Right lobe of liver (tissue), 4 donors: Measurements from ENCODE around the gene CTRB1.

ENCODE experiments used
- CTCF ChIP-seq, 4 donors: fragments of 200-600 bp in 3 of 4; fragments of 450-650 bp in 1 of 4; IDR thresholded peaks; one replicate each; pipeline versions ENCODE4 v1.5.1 to v1.8.0; 2016 to 2022; ENCODE audit warnings: antibody characterized with exemption in 4 of 4, mild to moderate bottlenecking in 2 of 4
- POLR2A ChIP-seq: fragments of 450-650 bp; IDR thresholded peaks from one replicate; pipeline ENCODE4 v1.6.1; 2017; ENCODE audit warnings: antibody characterized with exemption, mild to moderate bottlenecking
- donor health status: DM: no; HTN: no; CAD: no.
- donor health status: DM: no; HTN: no; CAD: no.
- donor health status: DM: no; HTN: yes; CAD: no.

- TF ChIP-seq CTCF (IDR thresholded peaks at IDR 0.05) (no peak), POLR2A (no peak)
These were observed 7.1 kb downstream of the CTRB1 start for GRCh38 chr16:75225678-75226515.
